Tongue (tissue), 2 donors: ENCODE results near the gene AFAP1. TPM values are rescaled to one million over a fixed set of nuclear protein-coding genes. Genes with fewer than 3 reads are reported as not detected.
A peak's percentile ranks its signal among the peaks of the same experiment; 100 is the strongest.

Source experiments
- DNase-seq: peaks from one replicate; pipeline ENCODE4 v3.0.0-alpha.2; 2015
- total RNA-seq: library from RNA; depleted of rRNA; stranded (reverse); fragments of >200 nt; gene quantifications from one replicate; pipeline ENCODE4 v1.2.3, GENCODE V29; 2014

The AFAP1 gene
- total RNA-seq, 1 donor from 2014 or later: 36.4 TPM

GRCh38 chr4:7713757-7714156 lies 225.9 kb downstream of the AFAP1 start:
- DNase-seq: no peak

GRCh38 chr4:7712021-7712671 lies 227.5 kb downstream of the AFAP1 start:
- no peak for DNase-seq

DNA sequence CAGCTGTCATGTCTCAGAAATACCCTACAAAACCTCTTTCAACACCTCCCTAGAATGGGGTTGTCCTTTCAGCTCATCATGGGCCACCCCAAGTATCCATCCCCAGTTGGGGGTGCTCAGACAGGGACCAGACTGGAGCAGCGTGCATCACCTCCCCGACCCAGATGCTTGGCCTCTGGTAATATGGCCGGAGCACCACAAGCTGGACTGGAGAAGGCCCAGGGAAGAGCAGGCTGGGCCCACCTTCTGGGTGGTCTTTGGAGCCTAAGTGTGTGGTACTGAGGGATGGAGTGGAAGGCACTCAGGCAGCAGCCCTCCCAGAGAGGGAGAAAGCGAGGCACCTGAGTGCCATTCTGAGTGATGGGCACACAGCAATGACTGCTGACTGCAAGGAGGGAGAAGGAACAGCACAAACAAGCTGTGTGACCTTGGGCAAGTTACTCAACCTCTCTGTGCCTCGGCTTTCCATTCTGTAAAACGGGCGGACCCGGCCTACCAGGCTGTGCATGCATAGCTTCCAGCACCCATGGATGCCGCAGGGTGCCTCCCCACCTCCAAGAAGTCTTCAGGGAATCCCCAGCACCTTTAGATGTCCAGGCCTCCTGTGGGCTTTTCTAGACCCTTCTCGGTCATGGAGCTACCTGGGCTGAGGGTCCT lies 228.2 kb downstream of the AFAP1 start:
- no peak for DNase-seq

GRCh38 chr4:7710576-7711306 lies 228.9 kb downstream of the AFAP1 start:
- peak; percentile 32 for DNase-seq

- no peak for DNase-seq
Observed at GRCh38 chr4:7710126-7710525, 229.5 kb downstream of the AFAP1 start.

- DNase-seq: no peak
Observed at GRCh38 chr4:7709431-7709830, 230.2 kb downstream of the AFAP1 start.

DNA sequence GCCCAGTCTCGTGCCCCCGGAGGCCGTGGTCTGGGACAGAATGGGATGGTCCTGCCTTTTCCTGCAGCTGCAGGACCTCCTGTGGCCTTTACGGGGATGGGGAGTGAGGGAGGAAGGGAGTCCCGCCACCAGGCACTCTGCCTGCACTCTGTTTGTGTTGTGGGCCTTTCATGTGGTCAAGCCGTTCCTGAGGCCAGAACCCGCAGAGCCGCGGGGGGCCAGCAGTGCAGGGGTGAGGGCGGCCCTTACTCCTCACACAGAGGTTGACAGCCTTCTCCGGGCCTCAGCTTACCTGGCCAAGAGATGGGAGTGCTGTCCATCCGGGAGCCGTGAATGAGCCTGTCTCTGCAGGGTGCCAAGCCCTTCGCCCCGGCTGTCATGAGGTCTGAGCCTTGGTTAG lies 230.7 kb downstream of the AFAP1 start:
- DNase-seq: no peak

Other genes with a start within 250 kb of the AFAP1 start
- gene ABLIM2, start 219.0 kb upstream of the AFAP1 start, total RNA-seq: 44.2 TPM